ENCODE data around the gene BBS9.

DNA sequence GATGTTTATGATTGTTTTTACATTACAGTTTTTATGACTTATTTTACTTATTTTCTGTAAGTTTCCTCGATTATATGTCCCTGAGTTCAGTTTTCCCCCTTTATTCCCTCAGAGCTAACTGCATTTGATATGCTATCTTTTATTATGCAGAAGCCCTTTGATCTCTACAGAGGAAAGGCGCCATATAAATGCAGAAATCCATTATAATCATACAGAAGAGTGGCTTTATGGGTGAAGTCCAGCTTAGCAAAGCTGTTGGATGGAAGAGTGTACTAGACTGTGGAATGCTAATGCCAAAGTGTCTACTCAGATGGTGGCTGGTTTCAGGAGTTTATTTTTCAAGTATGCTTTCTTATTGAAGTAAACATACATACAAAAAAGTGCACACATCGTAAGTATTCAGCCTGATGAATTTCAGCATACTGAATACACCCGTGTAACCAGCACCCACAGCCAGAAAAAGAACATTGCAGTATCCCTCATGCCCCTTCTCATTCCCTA is 517.6 kb downstream of the BBS9 start:
- TF ChIP-seq, protein P1, sequence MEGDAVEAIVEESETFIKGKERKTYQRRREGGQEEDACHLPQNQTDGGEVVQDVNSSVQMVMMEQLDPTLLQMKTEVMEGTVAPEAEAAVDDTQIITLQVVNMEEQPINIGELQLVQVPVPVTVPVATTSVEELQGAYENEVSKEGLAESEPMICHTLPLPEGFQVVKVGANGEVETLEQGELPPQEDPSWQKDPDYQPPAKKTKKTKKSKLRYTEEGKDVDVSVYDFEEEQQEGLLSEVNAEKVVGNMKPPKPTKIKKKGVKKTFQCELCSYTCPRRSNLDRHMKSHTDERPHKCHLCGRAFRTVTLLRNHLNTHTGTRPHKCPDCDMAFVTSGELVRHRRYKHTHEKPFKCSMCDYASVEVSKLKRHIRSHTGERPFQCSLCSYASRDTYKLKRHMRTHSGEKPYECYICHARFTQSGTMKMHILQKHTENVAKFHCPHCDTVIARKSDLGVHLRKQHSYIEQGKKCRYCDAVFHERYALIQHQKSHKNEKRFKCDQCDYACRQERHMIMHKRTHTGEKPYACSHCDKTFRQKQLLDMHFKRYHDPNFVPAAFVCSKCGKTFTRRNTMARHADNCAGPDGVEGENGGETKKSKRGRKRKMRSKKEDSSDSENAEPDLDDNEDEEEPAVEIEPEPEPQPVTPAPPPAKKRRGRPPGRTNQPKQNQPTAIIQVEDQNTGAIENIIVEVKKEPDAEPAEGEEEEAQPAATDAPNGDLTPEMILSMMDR (IDR thresholded peaks at IDR 0.05): no peak
- no peak for TF ChIP-seq POLR2A (IDR thresholded peaks at IDR 0.05)
